NCI-H2029 treated with DMSO at 0.1 percent for 48 hours (cell line): ENCODE data around the gene RTL9.

Experiments
- DNase-seq: peaks from one replicate; lab custom pipeline; 2025; lab: John Stamatoyannopoulos, UW

RTL9 gene

DNA sequence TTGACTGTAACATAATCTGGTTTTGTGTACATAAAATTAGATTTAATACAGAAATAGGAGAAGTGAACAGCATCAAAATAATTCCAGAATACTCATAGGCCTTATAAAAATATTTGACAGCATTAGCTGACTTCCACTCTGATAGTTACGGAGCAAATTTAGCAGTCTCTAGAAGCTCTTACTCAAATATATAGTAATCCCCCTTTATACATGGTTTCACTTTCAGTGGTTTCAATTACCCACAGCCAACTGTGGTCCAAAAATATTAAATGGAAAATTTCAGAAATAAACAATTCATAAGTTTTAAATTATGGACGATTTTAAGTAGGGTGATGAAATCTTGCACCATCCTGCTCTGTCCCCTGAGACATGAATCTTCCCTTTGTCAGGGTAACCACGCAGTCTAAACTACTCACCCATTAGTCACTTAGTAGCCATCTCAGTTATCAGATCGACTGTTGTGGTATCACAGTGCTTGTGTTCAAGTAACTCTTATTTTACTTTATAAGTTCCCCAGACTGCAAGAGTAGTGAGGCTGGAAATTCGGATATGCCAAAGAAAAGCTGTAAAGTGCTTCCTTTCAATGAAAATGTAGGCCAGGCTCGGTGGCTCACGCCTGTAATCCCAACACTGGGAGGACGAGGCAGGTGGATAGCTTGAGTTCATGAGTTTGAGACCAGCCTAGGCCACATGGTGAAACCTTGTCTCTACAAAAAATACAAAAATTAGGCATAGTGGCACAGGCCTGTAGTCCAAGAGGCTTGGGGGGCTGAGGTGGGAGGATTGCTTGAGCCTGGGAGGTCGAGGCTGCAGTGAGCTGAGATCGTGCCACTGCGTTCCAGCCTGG is 17.2 kb upstream of the RTL9 start:
- no peak for DNase-seq

DNA sequence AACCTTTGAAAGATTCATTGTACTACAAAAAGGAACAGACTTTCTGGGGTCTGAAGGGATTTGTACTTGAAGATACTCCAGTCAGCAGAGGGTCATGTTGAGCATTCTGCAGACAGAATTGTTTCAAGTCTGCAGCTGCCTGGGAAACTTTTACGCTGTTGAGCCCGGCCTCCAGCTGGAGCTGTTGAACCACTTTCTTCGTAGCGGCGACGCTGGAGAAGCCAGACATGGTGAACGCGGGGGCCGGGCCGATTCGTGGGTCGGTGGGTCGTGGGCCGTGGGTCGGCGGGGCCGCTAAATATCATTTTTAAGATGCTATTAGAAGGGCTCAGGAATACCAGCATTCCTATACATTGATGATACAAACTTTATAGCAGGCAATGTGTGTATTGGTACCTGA is 12.0 kb upstream of the RTL9 start:
- no peak for DNase-seq

DNA sequence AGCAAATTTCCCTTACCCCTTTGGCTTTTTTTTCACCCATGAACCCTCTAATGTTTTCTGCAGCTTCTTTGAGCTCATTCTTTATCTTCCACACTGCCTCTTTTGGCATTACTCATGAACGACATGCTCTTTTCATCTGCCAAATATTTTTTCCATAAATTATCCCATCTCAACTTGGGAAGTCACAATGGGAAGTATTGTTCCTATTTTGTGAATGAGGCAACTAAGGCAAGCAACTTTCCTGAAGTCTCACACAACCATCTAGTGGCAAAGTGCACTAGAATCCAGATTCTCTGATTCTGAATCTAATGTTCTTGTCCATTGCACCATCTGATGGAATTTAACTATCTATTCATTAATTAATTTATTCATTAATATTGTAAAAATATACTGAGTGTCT is 625 bp downstream of the RTL9 start:
- no peak for DNase-seq

DNA sequence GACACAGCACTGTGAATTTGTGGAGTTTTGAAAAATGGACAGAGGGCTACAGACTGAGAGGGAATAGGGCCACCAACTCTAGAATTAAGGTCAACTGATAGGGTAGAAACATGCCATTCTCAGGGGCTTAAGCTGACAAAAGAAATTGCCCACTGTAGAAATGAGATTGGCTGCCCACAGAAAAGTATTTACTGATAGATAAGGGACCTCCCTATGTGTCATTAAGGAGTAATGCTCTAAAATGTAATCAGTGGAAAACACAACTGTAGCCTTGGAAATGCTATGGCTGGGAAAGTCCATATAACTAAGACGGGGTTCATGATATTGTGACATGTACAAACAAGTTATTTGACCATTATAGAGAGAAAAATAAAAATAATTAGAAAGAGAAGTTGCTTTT is 4.6 kb downstream of the RTL9 start:
- DNase-seq = no peak

DNA sequence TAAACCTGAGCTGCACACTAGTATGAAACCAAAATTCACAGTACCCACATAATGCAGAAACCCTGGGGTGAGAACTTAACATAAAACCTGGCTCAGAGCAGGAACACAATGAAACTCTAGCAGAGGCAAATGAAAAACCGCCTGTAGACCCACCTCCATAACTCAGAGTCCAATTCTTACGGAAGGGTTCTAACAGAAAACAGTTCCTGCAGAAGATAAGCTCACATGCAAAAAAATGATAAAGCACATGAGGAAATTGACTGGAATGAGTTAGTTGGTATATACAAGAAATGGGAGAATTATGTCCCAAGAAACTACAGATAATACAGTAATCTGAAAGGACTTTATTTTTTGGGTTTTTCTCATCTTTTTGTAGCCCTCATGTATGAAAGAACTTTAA is 14.7 kb downstream of the RTL9 start:
- no peak for DNase-seq

DNA sequence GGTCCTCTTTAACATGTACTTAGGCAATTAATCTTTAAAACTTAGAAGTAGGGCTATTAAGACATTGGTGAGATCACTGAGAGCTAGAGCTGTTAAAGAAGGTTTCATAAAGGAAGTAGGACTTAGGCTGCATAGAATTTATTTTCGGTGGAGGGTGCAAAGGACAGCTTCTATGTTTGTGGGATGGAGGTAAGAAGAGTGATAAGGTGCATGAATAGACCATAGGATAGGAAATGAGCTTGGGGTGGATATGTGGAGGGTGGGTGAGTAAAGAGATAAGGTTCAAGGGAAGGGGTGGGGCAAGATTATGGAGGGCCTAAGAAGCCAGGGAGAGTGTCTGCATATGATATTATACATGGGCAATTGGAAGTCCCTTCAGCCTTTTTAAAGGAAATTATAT is 15.9 kb downstream of the RTL9 start:
- DNase-seq = no peak

DNA sequence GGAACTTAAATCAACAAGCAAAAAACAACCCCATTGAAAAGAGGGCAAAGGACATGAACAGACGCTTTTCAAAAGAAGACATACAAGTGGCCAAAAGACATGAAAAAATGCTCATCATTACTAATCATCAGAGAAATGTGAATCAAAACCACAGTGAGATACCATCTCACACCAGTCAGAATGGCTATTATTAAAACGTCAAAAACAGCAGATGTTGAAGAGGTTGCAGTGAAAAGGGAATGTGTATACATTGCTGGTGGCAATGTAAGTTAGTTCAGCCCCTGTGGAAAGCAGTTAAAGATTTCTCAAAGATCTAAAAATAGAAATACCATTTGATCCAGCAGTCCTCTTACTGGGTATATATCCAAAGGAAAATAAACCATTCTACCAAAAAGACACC is 22.6 kb downstream of the RTL9 start:
- DNase-seq = no peak

DNA sequence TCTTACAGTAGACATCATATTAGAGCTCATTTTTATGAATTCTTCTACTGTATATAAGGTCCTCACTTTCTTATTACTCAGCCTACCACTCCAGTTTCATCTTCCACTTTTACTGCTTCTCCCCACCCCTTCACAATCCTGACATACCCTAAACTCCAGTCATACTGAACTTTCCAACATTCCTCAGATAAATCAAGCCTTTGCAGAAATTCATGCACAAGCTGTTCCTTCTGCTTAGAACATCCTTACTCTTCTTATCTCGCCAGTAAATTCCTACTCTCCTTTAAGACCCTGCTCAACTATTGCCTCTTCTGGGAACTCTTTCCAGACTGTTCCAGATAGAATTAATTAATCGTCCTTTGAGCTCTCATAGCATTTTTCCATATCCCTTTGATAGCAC is 24.8 kb downstream of the RTL9 start:
- no peak for DNase-seq

DNA sequence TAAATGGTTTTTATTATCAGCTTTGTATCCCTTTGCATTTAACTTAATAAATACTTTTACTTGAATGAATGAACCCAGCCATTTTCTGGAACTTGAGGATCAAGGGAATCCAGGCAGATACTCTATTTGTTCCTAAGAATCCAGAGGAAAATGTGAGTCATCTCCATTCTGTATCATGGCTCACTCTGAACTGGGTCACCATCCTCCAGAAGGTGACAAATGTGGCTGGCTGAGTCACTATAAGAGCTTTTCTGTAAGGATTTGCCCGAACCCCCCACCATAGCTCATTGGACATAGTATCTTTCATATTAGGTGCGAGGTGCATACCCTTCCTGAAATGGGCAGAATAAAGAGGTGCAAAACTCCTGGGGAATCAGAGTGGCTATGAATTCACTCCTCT is 25.8 kb downstream of the RTL9 start:
- DNase-seq = no peak

DNA sequence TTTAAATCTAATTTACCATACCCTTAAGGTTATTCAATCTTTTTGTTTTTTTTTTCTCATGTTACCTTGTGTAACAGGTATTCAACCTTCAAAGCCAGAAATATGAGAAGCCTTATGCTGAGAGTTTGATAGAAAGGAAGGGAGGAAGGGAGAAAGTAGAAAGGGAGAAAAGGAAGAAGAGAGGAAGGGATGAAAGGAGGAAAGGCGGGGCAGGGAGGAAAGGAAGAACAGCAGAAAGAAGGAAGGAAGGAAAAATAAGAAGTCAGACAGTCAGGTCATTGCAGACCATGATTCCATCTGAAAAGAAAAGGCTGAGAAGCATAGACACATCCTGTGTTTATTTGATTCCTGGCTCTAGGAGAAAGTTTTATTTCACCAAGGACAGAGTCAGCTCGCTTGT is 30.9 kb downstream of the RTL9 start:
- no peak for DNase-seq

DNA sequence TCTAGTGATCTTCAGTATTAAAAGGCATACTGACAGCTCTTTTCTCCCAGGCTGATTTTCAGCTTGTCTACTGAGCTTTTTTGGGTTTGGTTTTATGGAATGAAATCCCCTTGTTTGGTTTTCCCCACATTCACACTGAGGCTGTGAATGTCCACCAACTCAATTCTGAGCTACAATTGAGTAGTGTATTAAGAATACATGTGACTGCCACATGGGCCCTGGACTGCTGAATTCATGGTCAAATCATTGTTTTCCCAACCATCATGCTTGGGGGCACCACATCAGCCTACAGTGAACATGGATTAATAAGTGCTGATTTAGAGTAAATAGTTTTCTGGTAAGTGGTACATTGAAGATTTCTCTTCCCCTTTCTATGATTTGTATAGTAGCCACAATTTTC is 32.4 kb downstream of the RTL9 start:
- no peak for DNase-seq

DNA sequence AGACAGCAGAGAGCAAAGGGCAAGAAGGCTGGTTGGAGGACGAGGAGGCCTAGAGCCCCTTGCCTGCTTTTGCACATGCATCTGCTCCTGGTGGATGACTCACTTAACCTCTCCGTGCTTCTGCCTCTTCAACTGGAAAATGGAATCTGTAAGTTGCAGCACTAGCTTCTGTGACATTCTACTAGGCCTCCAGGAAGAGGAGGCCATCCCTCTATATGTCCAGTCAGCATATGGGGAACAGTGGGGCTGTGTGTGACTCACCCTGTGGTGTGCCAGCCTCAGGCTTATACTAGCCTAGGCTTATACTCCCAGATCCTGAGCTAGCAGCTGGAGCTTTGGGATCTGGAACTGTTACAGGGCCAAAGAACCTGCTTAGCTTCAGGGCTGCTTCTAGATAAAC is 36.0 kb downstream of the RTL9 start:
- no peak for DNase-seq

DNA sequence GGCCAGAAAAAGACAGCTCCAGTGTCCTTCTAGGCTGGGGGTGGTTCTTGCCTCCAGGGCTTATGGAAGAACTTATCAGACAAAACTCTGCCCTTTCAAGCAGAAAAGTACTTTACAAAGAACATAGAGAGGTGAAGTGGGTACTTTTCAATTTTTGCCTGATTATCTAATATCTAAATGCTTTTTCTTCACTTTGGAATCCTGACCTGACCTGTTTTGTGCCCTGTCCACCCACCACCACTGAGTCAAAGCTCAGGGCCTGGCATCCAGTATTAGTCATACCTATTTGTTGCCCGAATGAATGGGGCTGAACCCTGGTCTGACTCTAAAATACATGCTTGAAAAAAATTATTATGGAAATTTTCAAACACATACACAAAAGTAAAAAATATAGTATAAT is 37.2 kb downstream of the RTL9 start:
- no peak for DNase-seq

DNA sequence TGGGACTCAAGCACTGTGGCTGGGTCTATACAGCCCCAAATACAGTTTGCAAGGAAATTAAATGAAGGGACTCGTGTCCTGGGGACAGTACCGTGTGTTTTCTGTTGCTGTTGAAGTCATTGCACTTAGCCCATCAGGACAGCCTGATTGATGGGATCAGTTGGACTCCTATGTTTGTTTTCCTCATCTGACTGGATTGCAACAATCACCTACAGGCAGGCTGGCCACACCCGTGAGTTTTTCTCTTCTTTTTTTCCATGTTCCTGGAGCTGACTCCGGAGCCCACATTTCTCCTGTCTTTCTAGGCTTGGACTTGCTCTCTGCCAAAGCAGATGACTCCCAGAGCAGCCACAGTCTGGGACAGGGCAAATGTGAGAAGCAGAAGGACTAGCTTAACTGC is 38.1 kb downstream of the RTL9 start:
- no peak for DNase-seq

DNA sequence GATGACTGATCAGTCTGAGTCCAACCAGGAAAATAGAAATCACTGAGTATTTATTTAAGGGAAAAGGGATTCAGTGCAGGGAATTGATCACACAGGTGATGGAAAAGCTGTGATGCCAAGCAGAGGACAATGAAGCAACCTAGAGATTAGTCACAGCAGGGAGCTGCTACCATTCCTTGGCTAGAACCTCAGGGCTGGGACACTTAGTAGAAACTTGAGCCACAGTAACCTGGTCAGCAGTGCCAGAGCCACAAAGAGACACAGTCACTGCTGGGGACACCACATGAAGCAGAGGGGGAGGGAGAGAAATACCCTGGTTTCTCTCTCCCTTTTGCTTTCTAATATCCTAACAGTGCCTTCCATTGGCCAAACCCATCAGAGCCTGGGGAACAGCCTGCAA is 38.7 kb downstream of the RTL9 start:
- no peak for DNase-seq

DNA sequence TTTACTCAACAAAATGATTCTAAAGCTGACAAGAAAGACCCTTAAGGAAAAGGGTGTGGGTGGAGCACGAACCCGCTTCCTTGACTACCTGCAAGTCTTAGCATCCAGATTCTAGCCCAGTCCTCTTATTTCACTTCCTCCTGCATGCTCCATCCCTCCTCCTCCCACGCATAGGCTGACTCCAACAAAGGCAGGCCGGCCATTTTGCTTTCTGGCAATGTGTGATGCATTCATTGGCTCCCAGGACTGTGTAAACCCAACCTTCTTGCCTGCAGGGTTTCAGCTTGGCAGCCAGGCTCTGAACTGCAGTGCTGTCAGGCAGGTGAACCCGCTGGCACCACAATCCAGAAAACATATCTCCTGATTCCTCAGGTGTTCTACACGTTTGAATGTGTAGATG is 39.3 kb downstream of the RTL9 start:
- DNase-seq = no peak

DNA sequence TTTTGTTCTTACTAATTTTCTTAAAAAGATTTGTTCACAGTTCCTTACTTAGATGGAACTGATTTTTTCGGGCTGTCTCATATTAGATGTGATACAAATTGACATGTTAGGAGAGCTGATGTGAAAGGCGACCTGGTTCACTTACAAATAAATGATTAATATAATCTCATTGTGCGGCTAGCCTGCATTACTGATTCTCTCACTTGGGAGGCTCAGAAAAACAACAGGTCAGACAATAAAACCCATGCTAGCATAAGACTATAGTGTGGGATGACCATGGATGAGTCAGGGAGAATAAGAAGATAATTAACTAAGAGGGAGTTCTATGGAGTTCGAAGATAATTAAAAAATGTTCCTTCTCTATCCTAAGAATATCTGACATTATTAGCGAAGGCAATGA is 40.8 kb downstream of the RTL9 start:
- no peak for DNase-seq

DNA sequence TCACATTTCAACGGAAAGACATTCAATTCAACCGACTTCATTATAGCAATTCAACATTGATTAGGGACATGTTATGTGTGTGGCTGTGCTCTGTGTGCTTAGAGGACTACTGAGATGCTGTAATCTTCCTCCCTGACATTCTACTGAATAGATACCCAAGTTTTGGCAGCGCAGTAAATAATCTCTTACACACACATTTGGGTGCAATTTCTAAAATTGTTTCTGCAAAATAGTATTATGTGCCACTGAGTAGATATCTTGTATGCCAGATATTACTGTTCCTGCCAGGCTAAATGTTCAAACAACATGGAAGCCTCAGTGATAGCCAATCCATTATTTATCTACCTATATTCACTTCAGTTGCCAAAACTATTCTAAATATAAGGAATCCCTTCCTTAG is 41.3 kb downstream of the RTL9 start:
- DNase-seq = no peak

DNA sequence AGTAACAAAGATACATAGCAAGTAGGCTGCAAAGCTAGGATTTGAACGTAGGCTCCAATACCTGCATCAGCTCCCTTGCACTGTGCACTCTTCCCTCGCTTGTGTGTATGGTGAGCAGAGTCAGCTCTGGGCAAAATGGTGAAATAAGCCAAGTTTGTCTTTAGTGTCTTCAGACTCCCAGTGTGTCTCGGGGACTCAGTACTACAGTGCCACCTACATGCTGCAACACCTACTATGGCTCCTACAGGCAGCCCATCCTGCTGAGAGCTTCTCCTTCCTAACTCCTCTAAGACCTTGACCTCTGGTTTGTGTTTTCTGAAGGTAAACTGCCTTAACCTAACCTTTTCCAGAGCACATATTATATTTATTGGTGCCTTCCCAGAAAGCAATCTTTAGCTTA is 42.5 kb downstream of the RTL9 start:
- DNase-seq = no peak

DNA sequence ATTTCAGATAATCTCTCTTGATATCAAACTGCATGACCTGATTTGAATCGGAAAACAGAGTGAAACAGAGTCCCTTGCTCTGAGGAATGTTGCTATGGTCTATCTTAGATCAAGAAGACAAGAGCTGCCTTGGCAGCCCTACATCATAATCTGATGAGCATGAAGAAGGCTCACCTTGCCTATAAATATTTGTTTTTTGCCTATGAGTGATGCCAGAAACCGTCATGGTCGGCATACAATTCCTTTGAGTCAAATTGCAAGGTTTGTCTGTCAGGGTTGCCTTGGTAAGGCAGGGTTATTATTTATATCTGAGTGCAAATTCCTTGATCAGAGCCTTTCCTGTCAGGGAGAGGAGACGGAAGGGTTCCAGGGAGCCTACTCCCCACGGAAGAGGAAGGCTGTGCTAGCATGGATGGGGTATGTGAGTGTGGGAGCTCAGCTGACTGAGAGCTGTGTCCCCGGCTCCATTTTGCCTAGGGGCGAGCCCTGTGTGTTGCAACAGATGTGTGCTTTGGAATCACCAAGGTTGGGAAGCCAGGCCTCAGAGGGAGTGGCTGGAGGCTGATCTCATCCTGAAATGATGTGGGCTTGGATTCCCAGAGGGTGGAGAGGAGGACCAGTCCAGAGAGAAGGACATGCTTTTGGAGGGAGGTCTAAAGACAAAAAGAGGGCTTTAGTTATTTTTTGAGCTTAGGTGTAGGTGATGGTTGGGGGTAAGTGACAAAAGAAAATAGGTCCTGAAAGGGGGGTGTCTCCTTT is 43.6 kb downstream of the RTL9 start:
- no peak for DNase-seq

DNA sequence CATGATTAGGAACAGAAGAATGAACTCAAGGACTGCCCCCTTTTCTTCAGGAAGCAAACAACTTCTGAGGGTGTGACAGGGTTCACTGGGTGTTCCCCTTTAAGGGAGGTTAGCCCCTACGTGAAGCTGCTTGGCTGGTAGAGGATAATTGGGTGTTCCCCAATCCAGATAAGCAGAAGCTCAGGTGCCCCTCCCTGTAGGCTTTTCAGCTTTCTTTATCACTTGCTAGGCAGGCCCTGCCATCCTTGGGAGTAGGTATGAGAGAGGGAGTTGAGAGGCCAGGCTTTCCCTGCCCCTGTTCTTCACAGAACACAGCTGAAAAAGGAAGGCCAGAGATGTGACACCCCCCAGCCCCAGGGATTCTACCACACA is 44.2 kb downstream of the RTL9 start:
- no peak for DNase-seq

DNA sequence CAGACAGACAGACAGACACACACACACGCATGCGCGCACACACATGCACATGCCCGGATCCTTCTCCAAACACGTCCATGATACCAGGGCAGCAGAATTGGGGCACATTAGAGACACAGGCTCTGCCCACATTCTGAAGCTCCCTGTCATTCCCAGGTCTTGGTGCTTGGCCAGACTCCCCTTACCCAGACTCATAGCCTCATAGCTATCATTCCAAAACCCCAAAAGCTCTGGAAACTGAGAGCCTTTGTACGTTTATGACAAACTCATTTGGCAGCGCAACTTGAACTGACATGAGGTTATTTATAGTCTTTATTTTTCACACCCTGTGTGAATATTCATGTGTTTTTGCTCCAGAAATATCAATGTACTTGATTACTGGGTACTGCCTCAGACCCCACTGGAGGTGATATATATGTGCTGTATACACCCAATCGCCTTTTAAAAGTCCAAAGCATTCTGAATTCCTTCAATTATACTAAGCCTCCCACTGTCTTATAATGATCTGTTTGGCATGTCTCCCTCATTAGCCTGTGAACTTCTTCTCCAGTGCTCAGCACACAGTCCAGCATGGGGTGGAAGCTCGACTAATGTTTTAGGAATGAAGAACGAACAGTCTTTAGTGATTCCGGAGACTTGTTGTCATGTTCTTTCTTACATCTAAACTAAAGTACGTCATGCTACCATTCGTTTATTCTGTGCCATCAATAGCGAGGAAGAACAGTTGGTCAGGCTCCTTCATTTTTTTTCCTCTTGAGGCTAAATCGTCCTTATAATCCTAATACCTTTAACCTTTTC is 45.0 kb downstream of the RTL9 start:
- DNase-seq = no peak

DNA sequence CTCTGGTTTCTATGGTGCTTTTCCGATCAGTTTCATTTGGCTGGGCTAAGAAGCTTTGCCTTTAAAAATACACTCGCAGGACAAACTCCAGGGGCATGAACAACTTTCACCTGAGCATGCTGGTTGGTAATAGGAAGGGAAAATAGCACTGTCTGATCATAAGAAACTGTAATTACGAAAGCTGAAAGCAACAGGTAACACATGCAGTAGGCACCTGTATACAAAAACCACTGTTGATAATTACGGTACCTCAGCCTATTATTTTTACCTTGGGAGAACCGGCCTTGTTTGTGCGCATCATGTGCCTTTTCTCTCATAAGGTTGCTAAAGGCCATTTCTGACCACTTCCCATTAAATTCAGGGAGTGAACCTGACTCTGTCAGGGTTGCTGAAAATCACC is 45.7 kb downstream of the RTL9 start:
- DNase-seq = no peak
